SU-DHL-6 (cell line): ENCODE data around the gene RUVBL1.

Source experiments
- H2AFZ ChIP-seq: fragments of 200-600 bp; sonication (generic); 2 replicates; pipeline ENCODE4 v1.6.1; 2014; ENCODE audit warnings: low read depth, mild to moderate bottlenecking, moderate library complexity, mixed read lengths, antibody characterized with exemption, low read length; ENCODE audit not compliant: severe bottlenecking
- H3F3A ChIP-seq: fragments of 200-600 bp; shearing (Covaris generic); 2 replicates; pipeline ENCODE4 v1.6.0; 2016; ENCODE audit warnings: antibody characterized with exemption, mild to moderate bottlenecking; ENCODE audit not compliant: insufficient read depth
- H3K27ac ChIP-seq: fragments of 200-600 bp; sonication (generic); 2 replicates; pipeline ENCODE4 v1.5.1; 2016; ENCODE audit warnings: low read depth, mild to moderate bottlenecking, low read length, moderate library complexity, mixed read lengths
- H3K27me3 ChIP-seq: fragments of 200-600 bp; sonication (generic), shearing (Covaris generic); 2 replicates; pipeline ENCODE4 v1.6.0; 2014; ENCODE audit warnings: mild to moderate bottlenecking, low read length
- H3K36me3 ChIP-seq: fragments of 200-600 bp; sonication (generic); 2 replicates; pipeline ENCODE4 v1.6.1; 2014; ENCODE audit warnings: mild to moderate bottlenecking, low read length, mixed read lengths
- H3K4me2 ChIP-seq: fragments of 300-600, 200-600 bp; shearing (Covaris generic), sonication (generic); 2 replicates; pipeline ENCODE4 v1.6.0; 2014; ENCODE audit warnings: low read length, low read depth, mild to moderate bottlenecking; ENCODE audit not compliant: poor library complexity, severe bottlenecking
- H3K4me3 ChIP-seq: fragments of 200-600 bp; sonication (generic); 2 replicates; pipeline ENCODE4 v1.5.1; 2014; ENCODE audit warnings: antibody characterized with exemption, low read length, mild to moderate bottlenecking, mixed read lengths; ENCODE audit not compliant: insufficient read depth, poor library complexity, severe bottlenecking
- H3K79me2 ChIP-seq: fragments of 200-600 bp; sonication (generic); 2 replicates; pipeline ENCODE4 v1.6.1; 2014; ENCODE audit warnings: mild to moderate bottlenecking, low read length, moderate library complexity; ENCODE audit not compliant: insufficient read depth
- H3K9ac ChIP-seq: fragments of 200-600 bp; sonication (generic); 2 replicates; pipeline ENCODE4 v1.7.0; 2014; ENCODE audit warnings: mild to moderate bottlenecking, low read length
- H3K9me2 ChIP-seq: fragments of 200-600 bp; sonication (generic); replicated peaks from 2 replicates; pipeline ENCODE4 v1.6.1; 2014; ENCODE audit warnings: low read length; ENCODE audit not compliant: insufficient read depth
- H3K9me3 ChIP-seq: fragments of 200-600 bp; sonication (generic); 2 replicates; pipeline ENCODE4 v1.6.1; 2014; ENCODE audit warnings: low read length, mixed read lengths; ENCODE audit not compliant: insufficient read depth
- H4K20me1 ChIP-seq: fragments of 200-600 bp; sonication (generic); 2 replicates; pipeline ENCODE4 v1.6.1; 2014; ENCODE audit warnings: low read depth, mild to moderate bottlenecking, antibody characterized with exemption, low read length, moderate library complexity, mixed read lengths
- EZH2phosphoT487 ChIP-seq: fragments of 200-600 bp; sonication (generic), shearing (Covaris generic); conservative IDR thresholded peaks from 2 replicates; pipeline ENCODE4 v1.6.1; 2018; ENCODE audit warnings: mild to moderate bottlenecking, antibody characterized with exemption, low read length, moderate library complexity, mixed read lengths
- TF ChIP-seq, protein P1 (sequence below): fragments of 200-600 bp; sonication (generic); IDR thresholded peaks from one replicate; pipeline ENCODE4 v1.5.1; 2017; ENCODE audit warnings: antibody characterized with exemption, mild to moderate bottlenecking, low read length, moderate library complexity; ENCODE audit not compliant: insufficient read depth, poor library complexity, severe bottlenecking

The RUVBL1 gene

DNA sequence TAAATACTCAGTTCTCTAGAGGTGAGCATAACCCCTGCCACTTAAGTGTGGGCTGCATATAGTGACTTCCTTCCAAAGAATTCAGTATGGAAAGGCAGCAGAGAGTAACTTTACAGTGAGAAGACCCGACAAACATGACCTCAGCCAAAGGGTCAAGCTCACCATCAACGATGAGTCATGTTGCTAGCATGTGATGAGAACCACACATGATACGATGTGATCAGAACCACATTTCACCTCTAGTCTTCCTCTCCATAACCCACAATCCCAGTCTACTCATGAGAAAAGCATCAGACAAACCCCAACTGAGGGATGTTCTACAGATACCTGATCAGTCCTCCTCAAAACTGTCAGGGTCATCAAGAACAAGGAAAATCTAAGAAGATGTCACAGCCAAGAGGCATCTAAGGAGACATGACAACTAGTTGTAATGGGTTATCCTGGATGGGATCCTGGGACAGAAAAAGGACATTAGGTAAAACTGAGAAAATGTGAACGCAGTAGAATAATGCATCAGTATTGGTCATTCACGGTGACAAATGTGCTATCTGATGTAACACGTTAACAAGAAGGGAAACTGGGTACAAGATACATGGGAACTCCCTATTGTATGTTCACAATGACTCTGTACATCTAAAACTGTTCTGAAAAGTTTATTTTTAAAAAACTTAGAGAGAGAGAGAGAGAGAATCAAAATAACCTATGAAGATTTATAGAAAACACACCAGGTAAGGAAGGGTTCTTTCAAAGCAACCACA lies 43.1 kb downstream of the RUVBL1 start:
- Histone ChIP-seq H3K27ac (no peak overlapping the region), H3K9me2 (no peaks in the 10 kb centered on the region), H3F3A (no peaks in the 10 kb centered on the region), H4K20me1 (no peaks in the 10 kb centered on the region; the same call in 1 of the 2 replicates), H3K4me3 (no peak overlapping the region), H3K79me2 (no peaks in the 10 kb centered on the region), H3K27me3 (no peaks in the 10 kb centered on the region), H3K9me3 (no peaks in the 10 kb centered on the region), H2AFZ (no peak overlapping the region), H3K36me3 (no peaks in the 10 kb centered on the region), H3K4me2 (no peak overlapping the region), H3K9ac (no peak overlapping the region)
- TF ChIP-seq, protein P1, sequence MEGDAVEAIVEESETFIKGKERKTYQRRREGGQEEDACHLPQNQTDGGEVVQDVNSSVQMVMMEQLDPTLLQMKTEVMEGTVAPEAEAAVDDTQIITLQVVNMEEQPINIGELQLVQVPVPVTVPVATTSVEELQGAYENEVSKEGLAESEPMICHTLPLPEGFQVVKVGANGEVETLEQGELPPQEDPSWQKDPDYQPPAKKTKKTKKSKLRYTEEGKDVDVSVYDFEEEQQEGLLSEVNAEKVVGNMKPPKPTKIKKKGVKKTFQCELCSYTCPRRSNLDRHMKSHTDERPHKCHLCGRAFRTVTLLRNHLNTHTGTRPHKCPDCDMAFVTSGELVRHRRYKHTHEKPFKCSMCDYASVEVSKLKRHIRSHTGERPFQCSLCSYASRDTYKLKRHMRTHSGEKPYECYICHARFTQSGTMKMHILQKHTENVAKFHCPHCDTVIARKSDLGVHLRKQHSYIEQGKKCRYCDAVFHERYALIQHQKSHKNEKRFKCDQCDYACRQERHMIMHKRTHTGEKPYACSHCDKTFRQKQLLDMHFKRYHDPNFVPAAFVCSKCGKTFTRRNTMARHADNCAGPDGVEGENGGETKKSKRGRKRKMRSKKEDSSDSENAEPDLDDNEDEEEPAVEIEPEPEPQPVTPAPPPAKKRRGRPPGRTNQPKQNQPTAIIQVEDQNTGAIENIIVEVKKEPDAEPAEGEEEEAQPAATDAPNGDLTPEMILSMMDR: no peak
- TF ChIP-seq EZH2phosphoT487: no peak

DNA sequence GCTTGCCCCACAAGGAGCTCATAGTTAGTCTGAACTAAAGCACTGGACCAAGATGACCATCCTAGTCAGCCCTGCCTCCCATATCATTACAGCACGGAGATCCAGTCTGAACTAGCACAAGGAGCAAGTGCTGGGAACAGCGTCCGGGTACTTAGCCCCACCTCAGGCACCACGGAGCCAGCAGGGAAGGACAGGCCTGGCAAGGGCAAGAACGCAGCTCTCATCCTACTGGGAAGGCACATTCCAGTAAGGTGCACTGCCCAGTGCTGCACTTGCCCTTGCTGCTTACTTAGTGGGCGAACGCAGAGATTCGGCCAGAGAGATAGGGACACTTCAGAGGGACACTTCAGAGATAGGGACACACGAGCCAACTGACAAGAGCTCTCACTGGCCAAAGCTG lies 43.8 kb downstream of the RUVBL1 start:
- TF ChIP-seq, protein P1: no peak
- no peak for TF ChIP-seq EZH2phosphoT487

DNA sequence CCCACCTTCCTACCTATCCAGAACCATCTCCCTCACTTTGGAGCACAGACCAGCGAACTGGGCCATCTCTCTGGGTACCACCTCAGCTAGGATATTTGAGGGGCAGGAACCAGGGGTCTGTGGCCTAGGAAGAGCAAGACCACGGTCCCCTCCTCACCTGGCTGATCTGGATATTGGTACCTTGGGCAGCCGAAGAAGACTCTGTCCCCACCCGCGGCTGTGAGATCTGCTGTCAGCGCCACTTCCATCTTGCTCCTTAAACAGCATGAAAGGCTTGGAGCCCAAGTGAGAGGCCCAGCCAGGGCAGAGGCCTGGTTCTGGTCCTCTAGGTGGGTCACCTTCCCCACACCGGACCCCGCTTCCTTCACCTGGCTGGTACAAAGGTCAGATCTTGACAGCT lies 44.7 kb downstream of the RUVBL1 start:
- H3K9me3 ChIP-seq: no peaks in the 10 kb centered on the region
- no peak for TF ChIP-seq EZH2phosphoT487
- TF ChIP-seq, protein P1: no peak
- H3K9ac ChIP-seq: no peak overlapping the region
- H3K36me3 ChIP-seq: no peaks in the 10 kb centered on the region
- H3K27me3 ChIP-seq: no peaks in the 10 kb centered on the region
- H3K79me2 ChIP-seq: no peaks in the 10 kb centered on the region
- H3K9me2 ChIP-seq: no peaks in the 10 kb centered on the region
- H3K4me2 ChIP-seq: no peak overlapping the region
- no peak overlapping the region for H3K27ac ChIP-seq
- H2AFZ ChIP-seq: no peak overlapping the region
- no peak overlapping the region for H3K4me3 ChIP-seq
- H3F3A ChIP-seq: peaks cover 2% of the 10 kb centered on the region; the same call in 1 of the 2 replicates
- no peaks in the 10 kb centered on the region; the same call in 1 of the 2 replicates for H4K20me1 ChIP-seq

More for the DNA sequence above, 43.8 kb downstream of the RUVBL1 start:
- Histone ChIP-seq H2AFZ (no peak overlapping the region), H3F3A (no peaks in the 10 kb centered on the region), H3K27ac (no peak overlapping the region), H3K79me2 (no peaks in the 10 kb centered on the region), H3K4me3 (no peak overlapping the region), H3K4me2 (no peak overlapping the region), H3K9ac (no peak overlapping the region), H3K36me3 (no peaks in the 10 kb centered on the region), H3K27me3 (no peaks in the 10 kb centered on the region), H3K9me2 (no peaks in the 10 kb centered on the region), H3K9me3 (no peaks in the 10 kb centered on the region), H4K20me1 (no peaks in the 10 kb centered on the region; the same call in 1 of the 2 replicates)
